ENCODE data around the gene NAT9. TPM values are rescaled to one million over a fixed set of nuclear protein-coding genes. Genes with fewer than 3 reads are reported as not detected.

NAT9 gene
- total and polyA plus RNA-seq, 2 of the 4 experiments (the other 2 are of a cell fraction): 48.9 to 62.0 TPM

DNA sequence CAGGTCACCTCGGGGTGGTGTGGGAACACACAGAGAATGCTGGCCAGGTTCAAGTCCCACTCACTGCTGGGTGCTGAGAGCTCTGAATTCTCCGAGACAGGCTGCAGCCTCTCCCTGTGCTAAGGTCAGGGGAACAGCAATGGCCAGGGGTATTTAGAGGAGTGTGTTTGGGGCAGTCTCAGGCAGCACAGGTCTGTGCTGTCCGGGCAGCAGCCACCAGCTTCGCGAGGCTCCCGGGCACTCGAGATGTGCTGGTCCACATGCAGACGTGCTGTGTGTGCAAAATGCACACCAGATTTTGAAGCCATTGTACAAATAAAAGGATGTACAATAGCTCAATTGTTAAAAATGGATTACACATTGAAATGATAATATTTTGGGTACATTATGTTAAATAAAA, 20.6 kb downstream of the NAT9 start:
- no peak overlapping the region for H2AK9ac ChIP-seq (replicated peaks; ENCODE audit: low read depth, low read length, poor library complexity)
- POLR2A ChIA-PET (ENCODE audit: unreplicated experiment): no interaction called here
- intact Hi-C loops (cut with micrococcal nuclease): no loop called here
- DNase-seq (no peak), ATAC-seq (ENCODE audit: low read depth) (no peak)
- H2BK20ac ChIP-seq (ENCODE audit: low read depth, low read length): no peak overlapping the region
- H3K56ac ChIP-seq (ENCODE audit: extremely low read depth, insufficient read depth, low read length): no peak overlapping the region
- no peak overlapping the region for H3K4ac ChIP-seq (ENCODE audit: low read depth, low read length)
- no peak overlapping the region for H2AK5ac ChIP-seq (ENCODE audit: low read depth, low read length)
- CTCF ChIA-PET: no interaction called here
- H2BK5ac ChIP-seq (ENCODE audit: low read depth, low read length, poor library complexity, severe bottlenecking): no peak overlapping the region
- TF ChIP-seq, protein P1, sequence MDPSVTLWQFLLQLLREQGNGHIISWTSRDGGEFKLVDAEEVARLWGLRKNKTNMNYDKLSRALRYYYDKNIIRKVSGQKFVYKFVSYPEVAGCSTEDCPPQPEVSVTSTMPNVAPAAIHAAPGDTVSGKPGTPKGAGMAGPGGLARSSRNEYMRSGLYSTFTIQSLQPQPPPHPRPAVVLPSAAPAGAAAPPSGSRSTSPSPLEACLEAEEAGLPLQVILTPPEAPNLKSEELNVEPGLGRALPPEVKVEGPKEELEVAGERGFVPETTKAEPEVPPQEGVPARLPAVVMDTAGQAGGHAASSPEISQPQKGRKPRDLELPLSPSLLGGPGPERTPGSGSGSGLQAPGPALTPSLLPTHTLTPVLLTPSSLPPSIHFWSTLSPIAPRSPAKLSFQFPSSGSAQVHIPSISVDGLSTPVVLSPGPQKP (IDR thresholded peaks at IDR 0.05; ENCODE audit: borderline replicate concordance, low read depth, low read length): no peak
- TF ChIP-seq, protein P2, sequence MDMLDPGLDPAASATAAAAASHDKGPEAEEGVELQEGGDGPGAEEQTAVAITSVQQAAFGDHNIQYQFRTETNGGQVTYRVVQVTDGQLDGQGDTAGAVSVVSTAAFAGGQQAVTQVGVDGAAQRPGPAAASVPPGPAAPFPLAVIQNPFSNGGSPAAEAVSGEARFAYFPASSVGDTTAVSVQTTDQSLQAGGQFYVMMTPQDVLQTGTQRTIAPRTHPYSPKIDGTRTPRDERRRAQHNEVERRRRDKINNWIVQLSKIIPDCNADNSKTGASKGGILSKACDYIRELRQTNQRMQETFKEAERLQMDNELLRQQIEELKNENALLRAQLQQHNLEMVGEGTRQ (IDR thresholded peaks at IDR 0.05; ENCODE audit: low read depth, low read length): no peak
- TF ChIP-seq MAZ (IDR thresholded peaks at IDR 0.05; ENCODE audit: borderline replicate concordance, low read depth, low read length) (no peak), MAFK (IDR thresholded peaks at IDR 0.05; ENCODE audit: low read depth, low read length) (no peak), MXI1 (IDR thresholded peaks at IDR 0.05; ENCODE audit: borderline replicate concordance, low read depth, low read length) (no peak), POLR2A (IDR thresholded peaks at IDR 0.05; ENCODE audit: low read depth, low read length) (no peak), BHLHE40 (IDR thresholded peaks at IDR 0.05; ENCODE audit: low read depth, low read length) (no peak), SMC3 (IDR thresholded peaks at IDR 0.05; ENCODE audit: low read depth, low read length) (no peak), RAD21 (IDR thresholded peaks at IDR 0.05; ENCODE audit: low read length) (no peak), NFE2L2 (IDR thresholded peaks at IDR 0.05; ENCODE audit: low read depth, low read length) (no peak), FOS (IDR thresholded peaks at IDR 0.05; ENCODE audit: low read depth, low read length) (no peak), CHD1 (IDR thresholded peaks at IDR 0.05; ENCODE audit: low read depth, low read length) (no peak), CEBPB (IDR thresholded peaks at IDR 0.05; ENCODE audit: low read depth, low read length) (no peak), RCOR1 (IDR thresholded peaks at IDR 0.05; ENCODE audit: insufficient replicate concordance, low read length) (no peak), RFX5 (IDR thresholded peaks at IDR 0.05; ENCODE audit: low read depth, low read length) (no peak)
- TF ChIP-seq, protein P3, sequence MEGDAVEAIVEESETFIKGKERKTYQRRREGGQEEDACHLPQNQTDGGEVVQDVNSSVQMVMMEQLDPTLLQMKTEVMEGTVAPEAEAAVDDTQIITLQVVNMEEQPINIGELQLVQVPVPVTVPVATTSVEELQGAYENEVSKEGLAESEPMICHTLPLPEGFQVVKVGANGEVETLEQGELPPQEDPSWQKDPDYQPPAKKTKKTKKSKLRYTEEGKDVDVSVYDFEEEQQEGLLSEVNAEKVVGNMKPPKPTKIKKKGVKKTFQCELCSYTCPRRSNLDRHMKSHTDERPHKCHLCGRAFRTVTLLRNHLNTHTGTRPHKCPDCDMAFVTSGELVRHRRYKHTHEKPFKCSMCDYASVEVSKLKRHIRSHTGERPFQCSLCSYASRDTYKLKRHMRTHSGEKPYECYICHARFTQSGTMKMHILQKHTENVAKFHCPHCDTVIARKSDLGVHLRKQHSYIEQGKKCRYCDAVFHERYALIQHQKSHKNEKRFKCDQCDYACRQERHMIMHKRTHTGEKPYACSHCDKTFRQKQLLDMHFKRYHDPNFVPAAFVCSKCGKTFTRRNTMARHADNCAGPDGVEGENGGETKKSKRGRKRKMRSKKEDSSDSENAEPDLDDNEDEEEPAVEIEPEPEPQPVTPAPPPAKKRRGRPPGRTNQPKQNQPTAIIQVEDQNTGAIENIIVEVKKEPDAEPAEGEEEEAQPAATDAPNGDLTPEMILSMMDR (conservative IDR thresholded peaks at IDR 0.05; ENCODE audit: low read depth, low read length): no peak
- dilution Hi-C loops (cut with HindIII; ENCODE audit: low sequenced_read_pairs, unreplicated experiment): no loop called here
- H3K27ac ChIP-seq (ENCODE audit: insufficient read depth, low read length): no peak overlapping the region
- no peak overlapping the region for H3K23ac ChIP-seq (ENCODE audit: low read depth, low read length)
- H3K4me2 ChIP-seq (ENCODE audit: low read depth, low read length): no peak overlapping the region
- no peaks in the 10 kb centered on the region for H3K36me3 ChIP-seq (ENCODE audit: control insufficient read depth, insufficient read depth, low read length)
- no peak overlapping the region for H2BK120ac ChIP-seq (ENCODE audit: low read depth, low read length)
- peaks cover 6% of the 10 kb centered on the region; the same call in 1 of the 2 replicates for H3K9me1 ChIP-seq (ENCODE audit: insufficient read depth, low read length)
- H3K18ac ChIP-seq (ENCODE audit: low read depth, low read length): no peak overlapping the region
- H4K20me1 ChIP-seq (ENCODE audit: insufficient read depth, low read length): peaks cover 12% of the 10 kb centered on the region
- no peak overlapping the region for H3K9ac ChIP-seq (ENCODE audit: low read depth, low read length)
- peaks cover 3 to 25% of the 10 kb centered on the region in 2 experiments for H3K79me1 ChIP-seq (ENCODE audit: low read depth in 1 of 2, low read length in 2 of 2)
- no peak overlapping the region for H4K5ac ChIP-seq (ENCODE audit: low read depth, low read length)
- BruUV-seq (replicated peaks): no TSS peak
- H3K14ac ChIP-seq (replicated peaks; ENCODE audit: low read depth, low read length): no peak overlapping the region
- H4K91ac ChIP-seq (ENCODE audit: insufficient read depth, low read depth, low read length): no peak overlapping the region
- WGBS, 2 experiments (ENCODE audit: extremely low coverage in 2 of 2, insufficient read length in 1 of 2): 82% methylated on average over 2 of the region's 8 CpGs; no CpG with 5 or more reads in 1 of the 2 experiments
- H4K8ac ChIP-seq (ENCODE audit: low read depth in 2 of 2, low read length in 2 of 2): no peak overlapping the region
- H3K27me3 ChIP-seq (ENCODE audit: control insufficient read depth, insufficient read depth, low read length): no peaks in the 10 kb centered on the region
- no peak overlapping the region for H2AFZ ChIP-seq (replicated peaks; ENCODE audit: low read length, poor library complexity)
- in situ Hi-C loops (cut with MboI; ENCODE audit: low sequenced_read_pairs): no loop called here
- peaks cover 12% of the 10 kb centered on the region; the same call in 1 of the 2 replicates for H3K4me1 ChIP-seq (ENCODE audit: control insufficient read depth, insufficient read depth, low read length)
- H2BK15ac ChIP-seq (ENCODE audit: low read depth, low read length): no peak overlapping the region
- no peak overlapping the region for H3K4me3 ChIP-seq (ENCODE audit: insufficient read depth, low read depth, low read length)
- no peaks in the 10 kb centered on the region for H3K9me3 ChIP-seq (ENCODE audit: control insufficient read depth, insufficient read depth, low read length)

All from IMR-90 (cell line).